ENCODE measurements around the gene SLC9A9. TPM values are rescaled to one million over a fixed set of nuclear protein-coding genes. Genes with fewer than 3 reads are reported as not detected.

SLC9A9 gene
- total RNA-seq, 2 experiments from 2014 or later, result 12.2 TPM

DNA sequence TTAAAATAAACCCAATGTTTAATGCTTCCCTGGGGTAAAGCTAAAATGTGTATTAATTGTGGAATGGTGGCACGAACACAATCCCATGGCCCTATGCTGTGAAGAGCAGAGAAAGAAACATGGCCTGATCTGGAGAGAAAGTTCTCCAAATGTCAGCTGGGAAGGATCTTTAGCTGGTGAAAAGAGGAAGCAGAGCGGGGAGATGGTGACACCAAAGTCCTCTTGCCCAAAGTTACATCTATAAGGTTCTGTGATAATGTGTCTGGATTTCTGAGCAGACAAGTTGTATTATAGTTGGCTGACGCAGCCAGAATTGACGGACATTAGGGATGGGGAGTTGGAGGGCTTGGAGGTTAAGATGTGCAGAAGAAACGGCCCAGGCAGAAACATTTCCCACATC lies 532.5 kb downstream of the SLC9A9 start:
- DNase-seq (no peak), ATAC-seq (ENCODE audit: poor library complexity) (no peak)
- Histone ChIP-seq H3K4me1 (ENCODE audit: insufficient read depth, low read length) (no peaks in the 10 kb centered on the region), H3K4me3 (ENCODE audit: low read length) (no peak overlapping the region), H3K36me3 (ENCODE audit: insufficient read depth, low read length) (no peaks in the 10 kb centered on the region), H3K27me3 (ENCODE audit: control insufficient read depth in 1 of 2, insufficient read depth in 2 of 2, low read length in 2 of 2) (no peaks in the 10 kb centered on the region), H3K27ac (ENCODE audit: low read depth in 1 of 2, low read length in 2 of 2) (no peak overlapping the region), H3K9me3 (ENCODE audit: control insufficient read depth in 1 of 2, insufficient read depth in 1 of 2, low read length in 2 of 2) (no peaks in the 10 kb centered on the region)
- H3K4me3 Mint-ChIP-seq, result no peak overlapping the region
- H3K27ac Mint-ChIP-seq, result no peak overlapping the region
- H3K9me3 Mint-ChIP-seq, result no peaks in the 10 kb centered on the region
- H3K36me3 Mint-ChIP-seq (ENCODE audit: low read depth), result no peaks in the 10 kb centered on the region
- intact Hi-C loops (cut with DNase I, micrococcal nuclease), result no loop called here
- CTCF ChIA-PET, result no interaction called here
- POLR2A ChIA-PET, result no interaction called here
- H3K4me1 Mint-ChIP-seq (ENCODE audit: low read depth), result no peaks in the 10 kb centered on the region
- no peaks in the 10 kb centered on the region for H3K27me3 Mint-ChIP-seq
- no peak for TF ChIP-seq CTCF (IDR thresholded peaks at IDR 0.05)

- Mint-ChIP-seq H3K4me3 (no peak overlapping the region), H3K36me3 (ENCODE audit: low read depth) (no peaks in the 10 kb centered on the region), H3K27me3 (no peaks in the 10 kb centered on the region), H3K9me3 (no peaks in the 10 kb centered on the region), H3K27ac (no peak overlapping the region), H3K4me1 (ENCODE audit: low read depth) (no peaks in the 10 kb centered on the region)
- no peak for ATAC-seq (ENCODE audit: poor library complexity)
- POLR2A ChIA-PET, result no interaction called here
- CTCF ChIA-PET, result no interaction called here
- no peak overlapping the region for H3K27ac ChIP-seq (ENCODE audit: low read depth in 1 of 2, low read length in 2 of 2)
- no peaks in the 10 kb centered on the region for H3K9me3 ChIP-seq (ENCODE audit: control insufficient read depth in 1 of 2, insufficient read depth in 1 of 2, low read length in 2 of 2)
- H3K4me3 ChIP-seq (ENCODE audit: low read length), result no peak overlapping the region
- H3K27me3 ChIP-seq (ENCODE audit: control insufficient read depth in 1 of 2, insufficient read depth in 2 of 2, low read length in 2 of 2), result no peaks in the 10 kb centered on the region
- no peak for TF ChIP-seq CTCF (IDR thresholded peaks at IDR 0.05)
- DNase-seq, result no peak
- no peaks in the 10 kb centered on the region for H3K4me1 ChIP-seq (ENCODE audit: insufficient read depth, low read length)
- intact Hi-C loops (cut with DNase I, micrococcal nuclease), result no loop called here
- no peaks in the 10 kb centered on the region for H3K36me3 ChIP-seq (ENCODE audit: insufficient read depth, low read length)
Measured at GRCh38 chr3:143314251-143315093, 533.8 kb downstream of the SLC9A9 start.

GRCh38 chr3:143313893-143314188 lies 534.4 kb downstream of the SLC9A9 start:
- H3K27me3 Mint-ChIP-seq, result no peaks in the 10 kb centered on the region
- intact Hi-C loops (cut with DNase I, micrococcal nuclease), result no loop called here
- Histone ChIP-seq H3K36me3 (ENCODE audit: insufficient read depth, low read length) (no peaks in the 10 kb centered on the region), H3K4me3 (ENCODE audit: low read length) (no peak overlapping the region), H3K4me1 (ENCODE audit: insufficient read depth, low read length) (no peaks in the 10 kb centered on the region), H3K27me3 (ENCODE audit: control insufficient read depth in 1 of 2, insufficient read depth in 2 of 2, low read length in 2 of 2) (no peaks in the 10 kb centered on the region), H3K9me3 (ENCODE audit: control insufficient read depth in 1 of 2, insufficient read depth in 1 of 2, low read length in 2 of 2) (no peaks in the 10 kb centered on the region), H3K27ac (ENCODE audit: low read depth in 1 of 2, low read length in 2 of 2) (no peak overlapping the region)
- no peak overlapping the region for H3K27ac Mint-ChIP-seq
- no peaks in the 10 kb centered on the region for H3K4me1 Mint-ChIP-seq (ENCODE audit: low read depth)
- ATAC-seq (ENCODE audit: poor library complexity) (no peak), DNase-seq (no peak)
- no peak for TF ChIP-seq CTCF (IDR thresholded peaks at IDR 0.05)
- H3K36me3 Mint-ChIP-seq (ENCODE audit: low read depth), result no peaks in the 10 kb centered on the region
- ChIA-PET CTCF (no interaction called here), POLR2A (no interaction called here)
- no peak overlapping the region for H3K4me3 Mint-ChIP-seq
- H3K9me3 Mint-ChIP-seq, result no peaks in the 10 kb centered on the region

Data from CD4-positive, alpha-beta T cell (primary cell).